ENCODE measurements around the gene ATP2B3.

ATP2B3 gene

GRCh38 chrX:153537526-153538295 is 20.3 kb downstream of the ATP2B3 start:
- no peak for DNase-seq

- DNase-seq = no peak
Measured at GRCh38 chrX:153538424-153538823, 21.0 kb downstream of the ATP2B3 start.

GRCh38 chrX:153539171-153539978 is 21.9 kb downstream of the ATP2B3 start:
- peak; percentile 44 for DNase-seq

GRCh38 chrX:153539979-153540358 is 22.5 kb downstream of the ATP2B3 start:
- no peak for DNase-seq

GRCh38 chrX:153544727-153545126 is 27.3 kb downstream of the ATP2B3 start:
- DNase-seq = no peak

GRCh38 chrX:153546386-153546785 is 28.9 kb downstream of the ATP2B3 start:
- no peak for DNase-seq

GRCh38 chrX:153547195-153547594 is 29.8 kb downstream of the ATP2B3 start:
- no peak for DNase-seq

- no peak for DNase-seq
Measured at GRCh38 chrX:153549231-153549630, 31.8 kb downstream of the ATP2B3 start.

- no peak for DNase-seq
Measured at GRCh38 chrX:153549807-153550206, 32.4 kb downstream of the ATP2B3 start.

GRCh38 chrX:153551135-153551534 is 33.7 kb downstream of the ATP2B3 start:
- peak; percentile 3 for DNase-seq

GRCh38 chrX:153554519-153555167 is 37.2 kb downstream of the ATP2B3 start:
- peak; percentile 33 for DNase-seq

GRCh38 chrX:153556767-153557166 is 39.3 kb downstream of the ATP2B3 start:
- DNase-seq = no peak

GRCh38 chrX:153557618-153558355 is 40.3 kb downstream of the ATP2B3 start:
- DNase-seq = no peak

- no peak for DNase-seq
Measured at GRCh38 chrX:153560000-153560399, 42.6 kb downstream of the ATP2B3 start.

GRCh38 chrX:153560466-153560865 is 43.0 kb downstream of the ATP2B3 start:
- no peak for DNase-seq

- DNase-seq = no peak
Measured at GRCh38 chrX:153561337-153561736, 43.9 kb downstream of the ATP2B3 start.

GRCh38 chrX:153562546-153562945 is 45.1 kb downstream of the ATP2B3 start:
- no peak for DNase-seq

GRCh38 chrX:153564047-153564606 is 46.7 kb downstream of the ATP2B3 start:
- no peak for DNase-seq

- DNase-seq = no peak
Measured at GRCh38 chrX:153565996-153566580, 48.6 kb downstream of the ATP2B3 start.

GRCh38 chrX:153568451-153569011 is 51.1 kb downstream of the ATP2B3 start:
- no peak for DNase-seq

GRCh38 chrX:153569475-153569874 is 52.0 kb downstream of the ATP2B3 start:
- no peak for DNase-seq

GRCh38 chrX:153571534-153571908 is 54.1 kb downstream of the ATP2B3 start:
- DNase-seq = no peak
